ENCODE results near the gene GNAQ.

DNA sequence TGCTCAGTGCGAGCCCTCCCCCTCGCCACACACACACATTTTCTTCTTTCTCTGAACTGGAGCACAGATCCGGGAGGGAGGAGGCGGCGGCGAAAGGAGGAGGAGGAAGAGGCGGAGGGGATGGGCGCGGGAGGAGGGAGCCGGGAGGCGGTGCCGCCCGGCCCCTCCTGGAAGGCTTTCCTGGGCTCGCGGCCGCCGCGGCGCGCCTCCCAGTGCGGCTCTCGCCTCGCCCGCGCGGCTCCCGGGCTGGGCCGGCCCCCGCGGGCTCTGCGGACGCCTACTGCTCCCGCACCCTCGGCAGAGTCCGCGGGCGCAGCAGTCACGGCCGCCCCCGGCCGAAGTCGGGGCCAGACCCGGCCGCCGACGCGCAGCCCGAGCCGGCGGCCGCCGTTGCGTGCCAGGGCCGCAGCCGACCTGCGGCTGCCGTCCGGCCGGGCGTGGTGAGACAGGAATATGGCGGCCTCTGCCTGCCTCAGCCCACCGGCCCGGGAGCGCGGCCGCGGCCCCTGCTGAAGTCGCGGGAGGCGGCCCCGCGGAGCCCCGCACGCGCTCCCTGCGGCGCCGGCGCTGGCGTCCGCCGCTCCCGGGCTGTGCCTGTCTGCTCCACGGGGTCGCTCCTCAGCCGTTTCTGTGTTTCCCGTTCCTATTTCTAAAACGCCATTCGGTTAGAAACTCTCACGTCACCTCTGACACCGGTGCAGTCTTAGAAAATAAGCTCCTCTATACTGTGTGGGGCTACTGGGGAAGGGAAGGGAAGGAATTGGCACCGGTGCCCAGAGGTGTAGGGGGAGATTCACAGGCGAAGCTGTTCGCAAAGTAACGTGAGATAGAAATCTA lies 500 bp upstream of the GNAQ start:
- no peak for TF ChIP-seq EZH2 (IDR thresholded peaks at IDR 0.05; ENCODE audit: low read length, unreplicated experiment)
- TF ChIP-seq, protein P1, sequence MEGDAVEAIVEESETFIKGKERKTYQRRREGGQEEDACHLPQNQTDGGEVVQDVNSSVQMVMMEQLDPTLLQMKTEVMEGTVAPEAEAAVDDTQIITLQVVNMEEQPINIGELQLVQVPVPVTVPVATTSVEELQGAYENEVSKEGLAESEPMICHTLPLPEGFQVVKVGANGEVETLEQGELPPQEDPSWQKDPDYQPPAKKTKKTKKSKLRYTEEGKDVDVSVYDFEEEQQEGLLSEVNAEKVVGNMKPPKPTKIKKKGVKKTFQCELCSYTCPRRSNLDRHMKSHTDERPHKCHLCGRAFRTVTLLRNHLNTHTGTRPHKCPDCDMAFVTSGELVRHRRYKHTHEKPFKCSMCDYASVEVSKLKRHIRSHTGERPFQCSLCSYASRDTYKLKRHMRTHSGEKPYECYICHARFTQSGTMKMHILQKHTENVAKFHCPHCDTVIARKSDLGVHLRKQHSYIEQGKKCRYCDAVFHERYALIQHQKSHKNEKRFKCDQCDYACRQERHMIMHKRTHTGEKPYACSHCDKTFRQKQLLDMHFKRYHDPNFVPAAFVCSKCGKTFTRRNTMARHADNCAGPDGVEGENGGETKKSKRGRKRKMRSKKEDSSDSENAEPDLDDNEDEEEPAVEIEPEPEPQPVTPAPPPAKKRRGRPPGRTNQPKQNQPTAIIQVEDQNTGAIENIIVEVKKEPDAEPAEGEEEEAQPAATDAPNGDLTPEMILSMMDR (conservative IDR thresholded peaks at IDR 0.05; ENCODE audit: low read depth, low read length), result no peak
